BLaER1 (cell line): ENCODE data around the gene TRAF3.

Experiments used
- H3K27ac ChIP-seq: shearing (Covaris generic); formaldehyde crosslinking; 2 replicates; pipeline ENCODE4 v1.8.1; 2022
- H3K27me3 ChIP-seq: shearing (Covaris generic); formaldehyde crosslinking; 2 replicates; pipeline ENCODE4 v1.8.1; 2022
- H3K36me3 ChIP-seq: shearing (Covaris generic); formaldehyde crosslinking; 2 replicates; pipeline ENCODE4 v1.8.1; 2022
- H3K4me1 ChIP-seq: shearing (Covaris generic); formaldehyde crosslinking; 2 replicates; pipeline ENCODE4 v1.8.1; 2022
- H3K4me2 ChIP-seq: shearing (Covaris generic); formaldehyde crosslinking; 2 replicates; pipeline ENCODE4 v1.8.1; 2022
- H3K4me3 ChIP-seq: shearing (Covaris generic); formaldehyde crosslinking; 2 replicates; pipeline ENCODE4 v1.8.1; 2022
- H3K9ac ChIP-seq: shearing (Covaris generic); formaldehyde crosslinking; 2 replicates; pipeline ENCODE4 v1.8.1; 2022
- H3K9me3 ChIP-seq: shearing (Covaris generic); formaldehyde crosslinking; 2 replicates; pipeline ENCODE4 v1.8.1; 2022
- H4K20me1 ChIP-seq: shearing (Covaris generic); formaldehyde crosslinking; 2 replicates; pipeline ENCODE4 v1.8.1; 2022
- Cebpa-rat ChIP-seq: shearing (Covaris generic); IDR thresholded peaks from 2 replicates; pipeline ENCODE4 v1.8.1; 2022

TRAF3 gene

DNA sequence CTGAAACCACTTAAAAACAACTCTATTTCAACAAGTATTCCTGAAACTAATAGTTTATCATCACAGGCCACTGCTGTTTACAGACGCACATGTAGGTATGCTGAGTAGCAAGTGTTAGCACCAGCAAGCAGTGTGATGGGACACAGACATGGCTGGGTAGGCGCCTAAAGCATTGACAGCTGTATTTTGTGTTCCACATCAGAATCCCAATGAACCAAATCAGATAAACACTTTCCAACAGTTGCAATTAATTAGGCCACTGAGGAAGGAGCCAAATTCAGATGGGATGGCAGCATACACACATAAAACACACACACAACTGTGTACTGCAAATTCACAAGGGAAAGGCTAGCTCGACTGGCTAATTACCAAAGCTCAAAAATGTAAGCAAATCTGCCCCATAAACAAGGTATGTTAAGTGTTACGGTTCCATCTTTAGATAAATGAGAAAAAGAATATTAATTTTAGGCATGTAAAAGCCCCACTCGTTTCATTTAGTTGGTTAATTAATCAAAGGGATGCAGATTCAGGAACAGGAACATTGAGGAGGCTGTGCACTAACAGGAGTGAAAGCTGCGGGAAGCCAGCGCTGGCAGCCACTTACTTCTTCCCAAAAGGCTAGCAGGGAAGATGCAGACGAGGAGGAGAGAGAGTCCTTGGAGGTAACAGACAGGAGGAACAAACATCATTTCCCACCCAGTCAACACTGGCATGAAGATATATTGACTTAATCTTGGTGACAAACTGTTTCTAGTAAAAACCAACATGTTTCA, 178.6 kb downstream of the TRAF3 start:
- peaks cover 23% of the 10 kb centered on the region for H3K36me3 ChIP-seq

DNA sequence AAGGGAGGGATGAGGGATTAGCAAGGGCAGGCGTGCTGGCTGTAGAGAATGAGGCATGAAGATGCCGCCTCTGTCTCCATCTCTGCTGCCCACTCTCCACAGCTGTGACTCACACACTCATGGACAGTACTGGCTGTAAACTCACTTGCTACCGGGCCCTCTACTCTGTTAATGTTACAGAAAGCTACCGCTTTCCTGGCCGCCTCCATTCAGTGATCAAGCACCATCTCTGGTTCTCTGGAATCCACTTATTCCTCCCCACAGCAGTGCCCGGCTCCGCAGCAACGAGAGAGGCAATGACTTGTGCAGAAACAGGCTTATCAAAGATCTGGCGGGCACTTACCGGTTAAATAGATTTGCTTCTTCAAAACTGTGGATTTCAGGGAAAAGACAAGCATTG, 180.0 kb downstream of the TRAF3 start:
- TF ChIP-seq Cebpa-rat: no peak
- Histone ChIP-seq H3K27ac (no peak overlapping the region), H3K4me1 (peaks cover 32% of the 10 kb centered on the region), H3K4me3 (no peak overlapping the region), H3K4me2 (no peak overlapping the region), H3K9me3 (no peaks in the 10 kb centered on the region), H3K9ac (no peak overlapping the region), H3K27me3 (no peaks in the 10 kb centered on the region), H3K36me3 (peaks cover 26% of the 10 kb centered on the region), H4K20me1 (no peaks in the 10 kb centered on the region)

More for the DNA sequence above, 178.6 kb downstream of the TRAF3 start:
- Histone ChIP-seq H4K20me1 (no peaks in the 10 kb centered on the region), H3K9ac (no peak overlapping the region), H3K4me3 (no peak overlapping the region), H3K27me3 (no peaks in the 10 kb centered on the region), H3K4me2 (no peak overlapping the region), H3K27ac (no peak overlapping the region), H3K9me3 (no peaks in the 10 kb centered on the region), H3K4me1 (peaks cover 44% of the 10 kb centered on the region)
- no peak for TF ChIP-seq Cebpa-rat

DNA sequence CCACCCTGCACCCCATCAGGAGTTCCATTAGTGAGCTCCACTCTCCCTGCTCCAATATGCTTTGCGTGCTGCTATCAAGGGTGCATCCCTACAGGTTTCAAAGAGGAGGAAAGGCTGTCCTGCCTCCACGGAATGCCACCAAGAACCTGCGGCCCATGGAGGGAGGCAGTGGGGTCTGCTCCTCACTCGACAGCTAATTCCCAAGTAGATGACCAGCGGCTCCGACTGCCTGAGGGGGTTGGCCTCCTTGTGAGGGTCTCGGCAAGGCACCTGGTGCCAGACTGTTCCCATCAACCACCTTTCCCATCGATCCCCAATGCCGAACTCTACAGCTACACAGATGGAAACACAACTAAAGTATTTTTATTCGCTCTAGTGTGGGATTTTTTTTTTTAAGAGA, 181.2 kb downstream of the TRAF3 start:
- Histone ChIP-seq H3K36me3 (peaks cover 21% of the 10 kb centered on the region), H4K20me1 (no peaks in the 10 kb centered on the region), H3K27ac (no peak overlapping the region)

More for the DNA sequence above, 181.2 kb downstream of the TRAF3 start:
- no peak overlapping the region for H3K4me3 ChIP-seq
- H3K4me2 ChIP-seq: no peak overlapping the region
- no peak for TF ChIP-seq Cebpa-rat
- H3K9me3 ChIP-seq: no peaks in the 10 kb centered on the region
- peaks cover 20% of the 10 kb centered on the region; the same call in 1 of the 2 replicates for H3K4me1 ChIP-seq
- no peaks in the 10 kb centered on the region for H3K27me3 ChIP-seq
- no peak overlapping the region for H3K9ac ChIP-seq
